H9 (cell line): Measurements from ENCODE around the gene PKDCC. TPM values are rescaled to one million over a fixed set of nuclear protein-coding genes. Genes with fewer than 3 reads are reported as not detected.
A peak's percentile ranks its signal among the peaks of the same experiment; 100 is the strongest.

Experiments used
- DNase-seq: peaks from one replicate; pipeline ENCODE4 v3.0.0-alpha.2; 2017
- H2AFZ ChIP-seq: one replicate; pipeline ENCODE4 v1.6.1; 2013; ENCODE audit warnings: mild to moderate bottlenecking, low read length, control low read depth, moderate library complexity
- H2AK5ac ChIP-seq: 2 replicates; pipeline ENCODE4 v1.6.1; 2013; ENCODE audit warnings: low read length, control low read depth, mixed read lengths; ENCODE audit not compliant: insufficient read length
- H2BK120ac ChIP-seq: one replicate; pipeline ENCODE4 v1.6.1; 2013; ENCODE audit warnings: low read depth, mild to moderate bottlenecking, low read length, control low read depth, inconsistent platforms; ENCODE audit not compliant: poor library complexity, severe bottlenecking
- H2BK12ac ChIP-seq: 2 replicates; pipeline ENCODE4 v1.6.1; 2013; ENCODE audit warnings: low read length, control low read depth, mixed read lengths, low read depth; ENCODE audit not compliant: insufficient read length
- H2BK15ac ChIP-seq: 2 replicates; pipeline ENCODE4 v1.6.1; 2013; ENCODE audit warnings: low read depth, low read length, control low read depth
- H2BK20ac ChIP-seq: one replicate; pipeline ENCODE4 v1.6.1; 2013; ENCODE audit warnings: low read depth, mild to moderate bottlenecking, low read length, control low read depth, inconsistent platforms; ENCODE audit not compliant: poor library complexity, severe bottlenecking
- H2BK5ac ChIP-seq: 2 replicates; pipeline ENCODE4 v1.6.1; 2013; ENCODE audit warnings: low read length, control low read depth, mixed read lengths; ENCODE audit not compliant: insufficient read length
- H3K14ac ChIP-seq: 2 replicates; pipeline ENCODE4 v1.6.1; 2013; ENCODE audit warnings: low read length, control low read depth; ENCODE audit not compliant: insufficient read depth
- H3K18ac ChIP-seq: 2 replicates; pipeline ENCODE4 v1.6.1; 2013; ENCODE audit warnings: low read depth, mild to moderate bottlenecking, mixed read lengths, low read length, control low read depth; ENCODE audit not compliant: insufficient read length
- H3K23ac ChIP-seq: 2 replicates; pipeline ENCODE4 v1.6.1; 2013; ENCODE audit warnings: low read length, control low read depth, mixed read lengths, low read depth; ENCODE audit not compliant: insufficient read length
- H3K23me2 ChIP-seq: 2 replicates; pipeline ENCODE4 v1.6.1; 2013; ENCODE audit warnings: low read depth, mild to moderate bottlenecking, mixed read lengths, low read length, control low read depth; ENCODE audit not compliant: insufficient read length, poor library complexity, severe bottlenecking
- H3K27ac ChIP-seq: 2 replicates; pipeline ENCODE4 v1.5.1; 2013; ENCODE audit warnings: low read length, control low read depth, mixed read lengths, low read depth; ENCODE audit not compliant: insufficient read length
- H3K27me3 ChIP-seq: 2 replicates; pipeline ENCODE4 v1.6.1; 2013; ENCODE audit warnings: low read length, control low read depth, inconsistent platforms; ENCODE audit not compliant: insufficient read depth
- H3K4ac ChIP-seq: 2 replicates; pipeline ENCODE4 v1.6.1; 2013; ENCODE audit warnings: low read depth, mild to moderate bottlenecking, control low read depth, inconsistent platforms, low read length, moderate library complexity
- H3K4me1 ChIP-seq: 2 replicates; pipeline ENCODE4 v1.6.1; 2013; ENCODE audit warnings: low read length, control low read depth, inconsistent platforms; ENCODE audit not compliant: insufficient read depth
- H3K4me2 ChIP-seq: 2 replicates; pipeline ENCODE4 v1.6.1; 2013; ENCODE audit warnings: low read length, control low read depth, mixed read lengths; ENCODE audit not compliant: insufficient read length, insufficient read depth
- H3K56ac ChIP-seq: 2 replicates; pipeline ENCODE4 v1.6.1; 2013; ENCODE audit warnings: low read depth, mild to moderate bottlenecking, mixed read lengths, low read length, control low read depth; ENCODE audit not compliant: insufficient read length
- H3K79me1 ChIP-seq: 2 replicates; pipeline ENCODE4 v1.6.1; 2013; ENCODE audit warnings: low read depth, mild to moderate bottlenecking, moderate library complexity, low read length, control low read depth, inconsistent platforms; ENCODE audit not compliant: insufficient read depth, poor library complexity, severe bottlenecking
- H3K79me2 ChIP-seq: 2 replicates; pipeline ENCODE4 v1.6.1; 2013; ENCODE audit warnings: low read length, control low read depth, inconsistent platforms; ENCODE audit not compliant: insufficient read depth
- H3K9ac ChIP-seq: 2 replicates; pipeline ENCODE4 v1.6.1; 2013; ENCODE audit warnings: low read length, control low read depth, mixed read lengths; ENCODE audit not compliant: insufficient read length; ENCODE audit errors: extremely low read depth
- H3K9me3 ChIP-seq: one replicate; pipeline ENCODE4 v1.6.1; 2013; ENCODE audit warnings: low read depth, low read length, inconsistent platforms; ENCODE audit not compliant: control insufficient read depth
- H3T11ph ChIP-seq: one replicate; pipeline ENCODE4 v1.6.1; 2013; ENCODE audit warnings: mild to moderate bottlenecking, low read length, control low read depth, inconsistent platforms
- H4K20me1 ChIP-seq: one replicate; pipeline ENCODE4 v1.6.1; 2013; ENCODE audit not compliant: control insufficient read depth, insufficient read length, insufficient read depth
- H4K5ac ChIP-seq: 2 replicates; pipeline ENCODE4 v1.6.1; 2013; ENCODE audit warnings: low read depth, mild to moderate bottlenecking, mixed read lengths, low read length, control low read depth; ENCODE audit not compliant: insufficient read length
- H4K8ac ChIP-seq: replicated peaks from 2 replicates; pipeline ENCODE4 v1.6.1; 2013; ENCODE audit warnings: low read length, control low read depth, mixed read lengths, low read depth; ENCODE audit not compliant: insufficient read length
- H4K91ac ChIP-seq: 2 replicates; pipeline ENCODE4 v1.6.1; 2013; ENCODE audit warnings: low read depth, mild to moderate bottlenecking, moderate library complexity, mixed read lengths, low read length, control low read depth; ENCODE audit not compliant: insufficient read length
- H3K27ac Mint-ChIP-seq, 3 experiments: 2 replicates in 2 of 3; 3 replicates in 1 of 3; pipeline ENCODE4 v1.8.0; 2020 to 2021; ENCODE audit warnings: mixed read lengths in 3 of 3, mild to moderate bottlenecking in 1 of 3, moderate library complexity in 1 of 3
- H3K27me3 Mint-ChIP-seq: 2 replicates; pipeline ENCODE4 v1.8.0; 2021; ENCODE audit warnings: low read depth, mild to moderate bottlenecking, moderate library complexity, mixed read lengths
- H3K36me3 Mint-ChIP-seq, 3 experiments: 2 replicates in 2 of 3; 3 replicates in 1 of 3; pipeline ENCODE4 v1.8.0; 2020 to 2021; ENCODE audit warnings: low read depth in 3 of 3, mixed read lengths in 3 of 3; ENCODE audit not compliant: insufficient read depth in 1 of 3
- H3K4me1 Mint-ChIP-seq, 2 experiments: 2 replicates each; pipeline ENCODE4 v1.8.0; 2020; ENCODE audit warnings: mixed read lengths in 2 of 2
- H3K4me3 Mint-ChIP-seq, 2 experiments: 2 replicates in 1 of 2; 3 replicates in 1 of 2; pipeline ENCODE4 v1.8.0; 2020 to 2021; ENCODE audit warnings: mild to moderate bottlenecking in 2 of 2, mixed read lengths in 2 of 2, moderate library complexity in 1 of 2
- H3K9me3 Mint-ChIP-seq, 2 experiments: 2 replicates in 1 of 2; 3 replicates in 1 of 2; pipeline ENCODE4 v1.8.0; 2020; ENCODE audit warnings: mild to moderate bottlenecking in 2 of 2, mixed read lengths in 2 of 2, moderate library complexity in 1 of 2
- WGBS: extraction: QIAGEN DNeasy Blood & Tissue Kit; methylation state at CpG from one replicate; pipeline ENCODE4 v1.1.7; 2013; ENCODE audit warnings: missing lambda C conversion rate, low lambda C conversion rate, mixed read lengths; ENCODE audit not compliant: insufficient read length; ENCODE audit errors: extremely low coverage; 5-methylcytosine and 5-hydroxymethylcytosine counted together
- long read RNA-seq: library from polyadenylated mRNA; unstranded; transcript quantifications from one replicate; pipeline ENCODE4 v2.0.0, GENCODE V29; 2020
- total RNA-seq: library from RNA; stranded (reverse); gene quantifications from 2 replicates; pipeline ENCODE4 v1.2.1, GENCODE V29; 2021
- TF ChIP-seq, protein P1 (sequence below): fragments of 200-600 bp; sonication (generic); conservative IDR thresholded peaks from 3 replicates; pipeline ENCODE4 v1.8.0; 2021; ENCODE audit warnings: antibody characterized with exemption, mild to moderate bottlenecking

Gene PKDCC
- 134 and 135 TPM in 2 replicates for total RNA-seq
- long read RNA-seq, transcript PKDCC-201 (7 exons, 2,502 nt), result major isoform, 6 of 31 reads
- long read RNA-seq, partial matches to known transcripts, result 12 of 31 reads
- long read RNA-seq, other reads (novel, unspliced or antisense), result 10 of 31 reads

- H3K9ac ChIP-seq, result no peak within 1 kb of the TSS
- no peak within 1 kb of the TSS for H2BK5ac ChIP-seq
- H3K9me3 ChIP-seq, result no peaks in the 10 kb centered on the region
- H3K79me1 ChIP-seq, result no peaks in the 10 kb centered on the region
- H4K8ac ChIP-seq, result no peak within 1 kb of the TSS
- H3K4me1 Mint-ChIP-seq, result peaks cover 63% of the 10 kb centered on the region in 2 experiments
- H3K56ac ChIP-seq, result no peak within 1 kb of the TSS
- peaks cover 27% of the 10 kb centered on the region for H3K27me3 Mint-ChIP-seq
- no peaks in the 10 kb centered on the region for H4K20me1 ChIP-seq
- WGBS, result no CpG with 5 or more reads among the region's 111 CpGs
- H2AK5ac ChIP-seq, result no peak within 1 kb of the TSS
- no peak within 1 kb of the TSS for H3T11ph ChIP-seq
- H3K79me2 ChIP-seq, result no peaks in the 10 kb centered on the region
- peaks cover 3% of the 10 kb centered on the region; the same call in 1 of the 2 replicates for H3K4me1 ChIP-seq
- no peak within 1 kb of the TSS for H2BK15ac ChIP-seq
- no peak within 1 kb of the TSS for H2BK120ac ChIP-seq
- TF ChIP-seq, protein P1, sequence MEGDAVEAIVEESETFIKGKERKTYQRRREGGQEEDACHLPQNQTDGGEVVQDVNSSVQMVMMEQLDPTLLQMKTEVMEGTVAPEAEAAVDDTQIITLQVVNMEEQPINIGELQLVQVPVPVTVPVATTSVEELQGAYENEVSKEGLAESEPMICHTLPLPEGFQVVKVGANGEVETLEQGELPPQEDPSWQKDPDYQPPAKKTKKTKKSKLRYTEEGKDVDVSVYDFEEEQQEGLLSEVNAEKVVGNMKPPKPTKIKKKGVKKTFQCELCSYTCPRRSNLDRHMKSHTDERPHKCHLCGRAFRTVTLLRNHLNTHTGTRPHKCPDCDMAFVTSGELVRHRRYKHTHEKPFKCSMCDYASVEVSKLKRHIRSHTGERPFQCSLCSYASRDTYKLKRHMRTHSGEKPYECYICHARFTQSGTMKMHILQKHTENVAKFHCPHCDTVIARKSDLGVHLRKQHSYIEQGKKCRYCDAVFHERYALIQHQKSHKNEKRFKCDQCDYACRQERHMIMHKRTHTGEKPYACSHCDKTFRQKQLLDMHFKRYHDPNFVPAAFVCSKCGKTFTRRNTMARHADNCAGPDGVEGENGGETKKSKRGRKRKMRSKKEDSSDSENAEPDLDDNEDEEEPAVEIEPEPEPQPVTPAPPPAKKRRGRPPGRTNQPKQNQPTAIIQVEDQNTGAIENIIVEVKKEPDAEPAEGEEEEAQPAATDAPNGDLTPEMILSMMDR, result no peak
- H3K27ac Mint-ChIP-seq, result peak within 1 kb of the TSS; percentile 98 to 100 (median 99)
- no peak within 1 kb of the TSS for H3K23ac ChIP-seq
- H2BK12ac ChIP-seq, result no peak within 1 kb of the TSS
- no peak within 1 kb of the TSS for H4K5ac ChIP-seq
- peak within 1 kb of the TSS; percentile 13 for H3K14ac ChIP-seq
- H3K27me3 ChIP-seq, result peaks cover 11% of the 10 kb centered on the region; the same call in 1 of the 2 replicates
- peaks cover 11% of the 10 kb centered on the region for H3K23me2 ChIP-seq
- H3K18ac ChIP-seq, result peak within 1 kb of the TSS; percentile 13
- peak within 1 kb of the TSS; percentile 88 to 94 for H3K4me3 Mint-ChIP-seq
- no peaks in the 10 kb centered on the region for H3K9me3 Mint-ChIP-seq
- H2AFZ ChIP-seq, result no peak within 1 kb of the TSS
- peaks cover 0 to 36% (median 20%) of the 10 kb centered on the region in 3 experiments; a peak in 5 of 7 replicates for H3K36me3 Mint-ChIP-seq
- DNase-seq, result peak; percentile 88
- H4K91ac ChIP-seq, result no peak within 1 kb of the TSS
- no peak within 1 kb of the TSS for H3K27ac ChIP-seq
- peak within 1 kb of the TSS; percentile 46 for H3K4me2 ChIP-seq
- H2BK20ac ChIP-seq, result no peak within 1 kb of the TSS
- no peak within 1 kb of the TSS for H3K4ac ChIP-seq
Measured at GRCh38 chr2:42047488-42048298, at the start of gene PKDCC. Gene PKDCC, plus strand, starts transcription at chr2:42048021. Its CDS starts 179 bp downstream, at chr2:42048200.
